Measurements from ENCODE around the gene C2CD2. TPM values are rescaled to one million over a fixed set of nuclear protein-coding genes. Genes with fewer than 3 reads are reported as not detected.

C2CD2 gene
- total and polyA plus RNA-seq, 2 donors (not counting 3 experiments of a cell fraction or from before 2014, with no cell fraction given), result 32.6 to 41.2 TPM

GRCh38 chr21:41923631-41924367 is 30.0 kb downstream of the C2CD2 start:
- Histone ChIP-seq H3K9ac (replicated peaks; ENCODE audit: extremely low read depth, insufficient read depth, low read length) (no peak overlapping the region), H3K27ac (ENCODE audit: insufficient read depth, low read depth, low read length) (no peak overlapping the region), H3K27me3 (ENCODE audit: control insufficient read depth in 2 of 2, insufficient read depth in 2 of 2, low read length in 2 of 2) (no peaks in the 10 kb centered on the region), H3K36me3 (ENCODE audit: control insufficient read depth in 2 of 2, extremely low read depth in 1 of 2, insufficient read depth in 2 of 2, low read length in 2 of 2) (peaks cover 0 to 11% of the 10 kb centered on the region in 2 experiments), H3K4me2 (ENCODE audit: insufficient read depth, low read length) (no peak overlapping the region), H4K20me1 (replicated peaks; ENCODE audit: control insufficient read depth, extremely low read depth, insufficient read depth, low read length) (no peaks in the 10 kb centered on the region), H3K79me2 (ENCODE audit: control insufficient read depth, insufficient read depth, low read length) (peaks cover 11% of the 10 kb centered on the region), H2AFZ (ENCODE audit: low read depth, low read length) (no peak overlapping the region), H3K9me1 (replicated peaks; ENCODE audit: control insufficient read depth, extremely low read depth, insufficient read depth, low read length) (no peaks in the 10 kb centered on the region), H3K4me3 (replicated peaks in 1 of 3; ENCODE audit: insufficient read depth in 1 of 3, low read depth in 1 of 3, low read length in 3 of 3) (no peak overlapping the region), H3K4me1 (ENCODE audit: control insufficient read depth, extremely low read depth, insufficient read depth, low read length) (peaks cover 13% of the 10 kb centered on the region), H3K9me3 (replicated peaks; ENCODE audit: control insufficient read depth, insufficient read depth, low read length) (no peaks in the 10 kb centered on the region)
- BruUV-seq (replicated peaks), result no TSS peak
- dilution Hi-C loops (cut with MboI; ENCODE audit: extremely low pct_ligation_motif_present, low sequenced_read_pairs), result no loop called here
- POLR2A ChIA-PET, result no interaction called here
- FAIRE-seq (no peak), DNase-seq (ENCODE audit: low read depth, low spot score) (no peak)
- TF ChIP-seq JUN (IDR thresholded peaks at IDR 0.05; ENCODE audit: borderline replicate concordance, insufficient read depth, insufficient read length, low read depth) (no peak), CTCF (IDR thresholded peaks at IDR 0.05; ENCODE audit: extremely low read depth in 1 of 2, insufficient read depth in 1 of 2, low read depth in 1 of 2, low read length in 2 of 2) (no peak), GATA2 (IDR thresholded peaks at IDR 0.05; ENCODE audit: insufficient read depth, insufficient read length, low read depth, low read length) (no peak), POLR2A (IDR thresholded peaks at IDR 0.05; ENCODE audit: low read depth, low read length) (no peak), MYC (IDR thresholded peaks at IDR 0.05; ENCODE audit: low read depth, low read length) (no peak), EZH2 (IDR thresholded peaks at IDR 0.05; ENCODE audit: borderline replicate concordance, low read depth, low read length, severe bottlenecking) (no peak), POLR2AphosphoS5 (IDR thresholded peaks at IDR 0.05; ENCODE audit: insufficient read depth, low read depth, low read length) (no peak), FOS (IDR thresholded peaks at IDR 0.05; ENCODE audit: borderline replicate concordance, insufficient read depth, low read length) (no peak), MAX (IDR thresholded peaks at IDR 0.05; ENCODE audit: insufficient read depth, insufficient read length) (no peak)
- CTCF ChIA-PET, result interaction anchor here (0.7 to 1.8 kb wide), 4 partner anchors 10 to 194 kb away, joined by 3 to 9 read pairs (median 3); no protein-coding TSS in a partner anchor
- intact Hi-C loops (cut with micrococcal nuclease), result no loop called here

Measured in endothelial cell of umbilical vein (primary cell).